Neural progenitor cell (in vitro differentiated cells): ENCODE measurements around the gene ATP1A1.

Experiments
- CTCF ChIP-seq: fragments of 200-600 bp; sonication (generic); IDR thresholded peaks from 2 replicates; pipeline ENCODE4 v1.5.1; 2017; ENCODE audit warnings: antibody characterized with exemption, mild to moderate bottlenecking
- EZH2 ChIP-seq: fragments of 200-600 bp; sonication (generic); IDR thresholded peaks from 2 replicates; pipeline ENCODE4 v1.6.1; 2017; ENCODE audit warnings: antibody characterized with exemption, mild to moderate bottlenecking, moderate library complexity
- EZH2phosphoT487 ChIP-seq: fragments of 200-600 bp; sonication (generic); IDR thresholded peaks from 2 replicates; pipeline ENCODE4 v1.6.1; 2017; ENCODE audit warnings: antibody characterized with exemption

GRCh38 chr1:116357487-116357886 is 15.6 kb upstream of the ATP1A1 start:
- no peak for TF ChIP-seq CTCF
- TF ChIP-seq EZH2 = no peak
- TF ChIP-seq EZH2phosphoT487 = no peak
